Endothelial cell of umbilical vein (primary cell): Measurements from ENCODE around the gene MUC3A.

ENCODE experiments used
- CTCF ChIP-seq, 2 donors: IDR thresholded peaks; 1 replicate in 1 of 2; 2 replicates in 1 of 2; pipeline ENCODE4 v1.5.1; 2011; ENCODE audit warnings: low read length in 2 of 2, mild to moderate bottlenecking in 2 of 2, moderate library complexity in 2 of 2, control low read depth in 1 of 2, inconsistent platforms in 1 of 2, low read depth in 1 of 2; ENCODE audit not compliant: insufficient read depth in 1 of 2; ENCODE audit errors: extremely low read depth in 1 of 2
- EZH2 ChIP-seq: IDR thresholded peaks from 2 replicates; pipeline ENCODE4 v1.6.1; 2012; ENCODE audit warnings: borderline replicate concordance, low read depth, mild to moderate bottlenecking, moderate library complexity, low read length, inconsistent platforms; ENCODE audit not compliant: severe bottlenecking
- JUN ChIP-seq: IDR thresholded peaks from 2 replicates; pipeline ENCODE4 v1.6.1; 2011; ENCODE audit warnings: borderline replicate concordance, low read depth; ENCODE audit not compliant: insufficient read length, insufficient read depth
- MAX ChIP-seq: IDR thresholded peaks from 2 replicates; pipeline ENCODE4 v1.6.1; 2011; ENCODE audit not compliant: insufficient read depth, insufficient read length
- POLR2A ChIP-seq: IDR thresholded peaks from 2 replicates; pipeline ENCODE4 v1.6.1; 2012; ENCODE audit warnings: low read depth, mild to moderate bottlenecking, control low read depth, low read length
- POLR2AphosphoS5 ChIP-seq: IDR thresholded peaks from 2 replicates; pipeline ENCODE4 v1.6.1; 2012; ENCODE audit warnings: low read depth, mild to moderate bottlenecking, control low read depth, low read length, moderate library complexity; ENCODE audit not compliant: insufficient read depth

GRCh38 chr7:100900978-100901377 lies 48.4 kb upstream of the MUC3A start:
- no peak for TF ChIP-seq POLR2A
- no peak for TF ChIP-seq MAX
- no peak for TF ChIP-seq CTCF (IDR thresholded peaks at IDR 0.05; ENCODE audit: extremely low read depth in 1 of 2, insufficient read depth in 1 of 2, low read depth in 1 of 2, low read length in 2 of 2)
- no peak for TF ChIP-seq EZH2
- TF ChIP-seq POLR2AphosphoS5: no peak
- no peak for TF ChIP-seq JUN
